Skeletal muscle tissue (tissue), 4 donors: ENCODE data around the gene CNTNAP2. TPM values are rescaled to one million over a fixed set of nuclear protein-coding genes. Genes with fewer than 3 reads are reported as not detected.

Experiments used
- H3K27ac ChIP-seq: one replicate; pipeline ENCODE4 v1.7.0; 2013; ENCODE audit warnings: mild to moderate bottlenecking, low read depth, low read length, inconsistent platforms
- H3K27me3 ChIP-seq, 3 donors: one replicate each; pipeline ENCODE4 v1.7.0; 2013; ENCODE audit warnings: low read length in 3 of 3; ENCODE audit not compliant: control insufficient read depth in 3 of 3, insufficient read depth in 3 of 3
- H3K36me3 ChIP-seq, 3 donors: one replicate each; pipeline ENCODE4 v1.7.0; 2013; ENCODE audit warnings: low read length in 3 of 3; ENCODE audit not compliant: control insufficient read depth in 3 of 3, insufficient read depth in 3 of 3
- H3K4me1 ChIP-seq, 3 donors: one replicate each; pipeline ENCODE4 v1.7.0; 2013; ENCODE audit warnings: low read length in 3 of 3, mild to moderate bottlenecking in 3 of 3; ENCODE audit not compliant: control insufficient read depth in 3 of 3, insufficient read depth in 3 of 3
- H3K4me3 ChIP-seq, 3 donors: one replicate each; pipeline ENCODE4 v1.7.0; 2013; ENCODE audit warnings: low read length in 3 of 3
- H3K9ac ChIP-seq, 3 donors: one replicate each; pipeline ENCODE4 v1.7.0; 2013; ENCODE audit warnings: low read length in 3 of 3, mild to moderate bottlenecking in 3 of 3, moderate library complexity in 2 of 3, low read depth in 1 of 3
- H3K9me3 ChIP-seq, 3 donors: one replicate each; pipeline ENCODE4 v1.7.0; 2013; ENCODE audit warnings: low read length in 3 of 3; ENCODE audit not compliant: control insufficient read depth in 3 of 3
- total RNA-seq: library from RNA; depleted of rRNA; stranded (reverse); fragments of >200 nt; gene quantifications from one replicate; pipeline ENCODE4 v1.2.3, GENCODE V29; 2014
- donor health status: Osteomylitis.

CNTNAP2 gene
- total RNA-seq, 1 donor from 2014 or later, result 14.1 TPM

DNA sequence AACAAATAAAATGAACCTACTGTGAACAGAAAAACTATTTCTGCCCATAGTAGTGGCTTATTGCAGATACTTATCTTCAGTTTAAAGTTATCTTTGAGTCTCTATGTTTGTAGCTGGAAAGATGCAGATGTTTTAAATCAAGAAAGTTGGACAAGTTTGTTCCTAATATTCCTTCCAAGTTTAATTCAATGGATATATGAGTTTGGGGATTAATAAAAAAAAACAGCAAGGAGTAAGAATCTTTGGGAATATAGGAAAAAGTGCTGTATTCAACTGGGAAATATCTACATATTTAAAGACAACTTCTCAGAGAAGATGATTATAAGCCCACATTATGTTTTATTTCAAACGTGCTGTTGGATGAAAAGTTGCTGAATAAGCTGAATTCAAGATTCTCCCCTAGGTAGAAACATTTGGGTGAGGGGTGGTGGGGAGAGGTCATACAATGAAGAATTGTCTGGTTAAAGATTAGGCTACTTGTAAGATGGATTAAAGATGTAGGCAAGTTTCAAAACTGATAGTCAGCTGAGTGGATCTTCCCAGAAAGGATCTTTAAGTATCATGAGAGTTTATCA is 1135.2 kb downstream of the CNTNAP2 start:
- H3K4me3 ChIP-seq, result no peak overlapping the region
- H3K36me3 ChIP-seq, result no peaks in the 10 kb centered on the region
- no peaks in the 10 kb centered on the region for H3K27me3 ChIP-seq
- H3K9ac ChIP-seq, result no peak overlapping the region
- H3K4me1 ChIP-seq, result no peaks in the 10 kb centered on the region
- H3K9me3 ChIP-seq, result no peaks in the 10 kb centered on the region
- H3K27ac ChIP-seq, result no peak overlapping the region

DNA sequence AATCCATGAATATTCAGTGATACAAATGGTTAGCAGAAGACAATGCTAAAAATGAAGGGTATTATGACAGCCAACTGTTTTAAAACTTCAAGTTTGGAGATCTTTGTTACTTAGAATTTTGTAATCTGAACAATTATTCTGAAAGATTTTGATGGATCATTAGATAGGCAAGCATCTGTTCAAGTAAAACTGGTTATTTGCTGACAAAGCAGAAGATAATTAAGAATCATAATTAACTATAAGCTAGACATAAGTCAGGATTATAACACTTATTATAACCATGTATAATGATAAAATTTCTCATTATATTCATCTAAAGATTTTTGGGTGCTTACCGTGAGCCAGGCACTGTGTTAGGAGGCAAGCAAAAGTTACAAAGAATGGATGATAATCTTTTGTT is 1145.1 kb downstream of the CNTNAP2 start:
- Histone ChIP-seq H3K27ac (no peak overlapping the region), H3K4me1 (no peaks in the 10 kb centered on the region), H3K4me3 (no peak overlapping the region), H3K36me3 (no peaks in the 10 kb centered on the region), H3K9me3 (peaks cover 0 to 3% (median 0%) of the 10 kb centered on the region in 3 donors), H3K27me3 (no peaks in the 10 kb centered on the region), H3K9ac (no peak overlapping the region)

GRCh38 chr7:147265528-147265927 is 1148.9 kb downstream of the CNTNAP2 start:
- Histone ChIP-seq H3K27ac (no peak overlapping the region), H3K27me3 (no peaks in the 10 kb centered on the region), H3K4me1 (no peaks in the 10 kb centered on the region), H3K36me3 (no peaks in the 10 kb centered on the region), H3K4me3 (no peak overlapping the region), H3K9me3 (peaks cover 0 to 3% (median 1%) of the 10 kb centered on the region in 3 donors), H3K9ac (no peak overlapping the region)

- no peak overlapping the region for H3K27ac ChIP-seq
Observed at GRCh38 chr7:147276106-147276505, 1159.5 kb downstream of the CNTNAP2 start.

GRCh38 chr7:147276783-147277370 is 1160.3 kb downstream of the CNTNAP2 start:
- H3K9ac ChIP-seq, result no peak overlapping the region
- H3K9me3 ChIP-seq, result no peaks in the 10 kb centered on the region
- H3K27ac ChIP-seq, result no peak overlapping the region
- H3K4me1 ChIP-seq, result no peaks in the 10 kb centered on the region
- H3K4me3 ChIP-seq, result no peak overlapping the region
- no peaks in the 10 kb centered on the region for H3K27me3 ChIP-seq
- no peaks in the 10 kb centered on the region for H3K36me3 ChIP-seq

More at GRCh38 chr7:147276106-147276505, 1159.5 kb downstream of the CNTNAP2 start:
- no peaks in the 10 kb centered on the region for H3K27me3 ChIP-seq
- no peak overlapping the region for H3K4me3 ChIP-seq
- no peaks in the 10 kb centered on the region for H3K36me3 ChIP-seq
- H3K4me1 ChIP-seq, result no peaks in the 10 kb centered on the region
- no peak overlapping the region for H3K9ac ChIP-seq
- H3K9me3 ChIP-seq, result peaks cover 0 to 3% (median 0%) of the 10 kb centered on the region in 3 donors

- no peak overlapping the region for H3K4me3 ChIP-seq
- no peak overlapping the region for H3K9ac ChIP-seq
- H3K27me3 ChIP-seq, result no peaks in the 10 kb centered on the region
- no peaks in the 10 kb centered on the region for H3K36me3 ChIP-seq
- H3K27ac ChIP-seq, result no peak overlapping the region
- H3K4me1 ChIP-seq, result no peaks in the 10 kb centered on the region
- no peaks in the 10 kb centered on the region for H3K9me3 ChIP-seq
Observed at GRCh38 chr7:147279514-147279913, 1162.9 kb downstream of the CNTNAP2 start.

DNA sequence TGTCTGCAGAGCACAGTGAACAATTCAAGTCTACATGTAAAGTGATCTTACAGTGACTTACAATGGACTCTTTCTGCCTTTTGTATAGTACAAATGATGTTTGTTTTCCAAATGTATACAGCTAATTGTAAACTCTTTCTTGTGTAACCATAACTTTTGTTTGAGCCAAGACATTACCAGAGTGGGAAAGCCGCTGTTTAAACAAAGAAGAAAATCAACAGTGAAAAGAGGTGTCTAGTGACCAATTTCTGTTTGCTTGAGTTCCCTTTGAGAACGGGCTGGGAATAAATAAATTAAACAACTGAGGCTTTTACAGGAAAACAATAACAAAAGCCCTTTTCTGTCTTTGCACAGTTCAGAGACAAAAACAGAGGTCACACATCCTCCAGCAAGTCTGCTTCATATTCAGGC is 1163.4 kb downstream of the CNTNAP2 start:
- Histone ChIP-seq H3K4me3 (no peak overlapping the region), H3K9me3 (no peaks in the 10 kb centered on the region), H3K27ac (no peak overlapping the region), H3K4me1 (no peaks in the 10 kb centered on the region), H3K9ac (no peak overlapping the region), H3K36me3 (no peaks in the 10 kb centered on the region), H3K27me3 (no peaks in the 10 kb centered on the region)

GRCh38 chr7:147282204-147282603 is 1165.6 kb downstream of the CNTNAP2 start:
- no peaks in the 10 kb centered on the region for H3K4me1 ChIP-seq
- H3K27ac ChIP-seq, result no peak overlapping the region
- no peaks in the 10 kb centered on the region for H3K27me3 ChIP-seq
- no peaks in the 10 kb centered on the region for H3K9me3 ChIP-seq
- no peaks in the 10 kb centered on the region for H3K36me3 ChIP-seq
- H3K9ac ChIP-seq, result no peak overlapping the region
- no peak overlapping the region for H3K4me3 ChIP-seq

- Histone ChIP-seq H3K4me1 (no peaks in the 10 kb centered on the region), H3K4me3 (no peak overlapping the region), H3K27me3 (no peaks in the 10 kb centered on the region), H3K9ac (no peak overlapping the region), H3K9me3 (no peaks in the 10 kb centered on the region), H3K27ac (no peak overlapping the region), H3K36me3 (no peaks in the 10 kb centered on the region)
Observed at GRCh38 chr7:147296201-147296600, 1179.6 kb downstream of the CNTNAP2 start.

DNA sequence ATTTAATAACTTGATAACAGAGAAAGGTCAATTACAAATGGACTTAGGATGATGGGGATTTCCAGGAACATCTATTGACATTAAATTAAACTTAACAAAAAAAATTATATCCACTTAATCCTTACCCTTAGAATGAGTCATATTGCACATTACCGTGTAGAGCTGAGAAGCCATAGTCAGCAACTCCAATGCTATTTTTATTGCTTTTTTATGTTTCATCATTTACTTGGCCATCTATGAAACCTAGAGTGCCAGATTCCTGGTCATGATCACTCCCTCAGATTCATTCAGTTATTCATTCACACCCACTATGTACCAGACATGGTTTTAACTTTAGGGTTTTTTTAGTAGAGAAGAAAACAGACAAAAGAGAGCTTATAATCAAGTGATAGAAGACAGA is 1180.4 kb downstream of the CNTNAP2 start:
- no peak overlapping the region for H3K9ac ChIP-seq
- H3K27ac ChIP-seq, result no peak overlapping the region
- H3K4me1 ChIP-seq, result no peaks in the 10 kb centered on the region
- no peaks in the 10 kb centered on the region for H3K9me3 ChIP-seq
- H3K27me3 ChIP-seq, result no peaks in the 10 kb centered on the region
- no peaks in the 10 kb centered on the region for H3K36me3 ChIP-seq
- no peak overlapping the region for H3K4me3 ChIP-seq
